Endothelial cell of umbilical vein (primary cell): Measurements from ENCODE around the gene NYAP2. TPM values are rescaled to one million over a fixed set of nuclear protein-coding genes. Genes with fewer than 3 reads are reported as not detected.

Experiments
- BruUV-seq: library from RNA; stranded (reverse); fragments of 400-500 nt; replicated peaks from 2 replicates; lab custom pipeline; 2021; lab: Mats Ljungman, UMichigan
- CTCF ChIA-PET: fragments of 300-600, 350-600 bp; sonication (Branson Sonifier 250); formaldehyde crosslinking; loops from one replicate; lab custom pipeline; 2021; ENCODE audit warnings: antibody characterized with exemption, inconsistent platforms; lab: Charles Lee
- POLR2A ChIA-PET: fragments of 300-600, 350-600 bp; sonication (Branson Sonifier 250); formaldehyde crosslinking; loops from one replicate; lab custom pipeline; 2021; ENCODE audit warnings: antibody characterized with exemption, inconsistent platforms; lab: Charles Lee
- DNase-seq: peaks from one replicate; pipeline ENCODE4 v3.0.0-alpha.2; 2011; ENCODE audit warnings: low read depth, low spot score
- FAIRE-seq: peaks from 2 replicates; lab custom pipeline; 2011; peaks lifted over from hg19 to GRCh38; lab: Jason Lieb, UNC
- H2AFZ ChIP-seq: 2 replicates; pipeline ENCODE4 v1.6.0; 2012; ENCODE audit warnings: low read depth, low read length, control low read depth, inconsistent platforms
- H3K27ac ChIP-seq: 2 replicates; pipeline ENCODE4 v1.5.1; 2011; ENCODE audit warnings: low read depth, mild to moderate bottlenecking, control low read depth, low read length, moderate library complexity; ENCODE audit not compliant: insufficient read depth
- H3K27me3 ChIP-seq, 2 experiments: 2 replicates each; pipeline versions ENCODE4 v1.6.0 to v1.6.1; 2011; ENCODE audit warnings: low read length in 2 of 2, mixed read lengths in 1 of 2; ENCODE audit not compliant: control insufficient read depth in 2 of 2, insufficient read depth in 2 of 2
- H3K36me3 ChIP-seq, 2 experiments: 2 replicates in 1 of 2; 3 replicates in 1 of 2; pipeline ENCODE4 v1.5.1; 2011; ENCODE audit warnings: low read length in 2 of 2, mild to moderate bottlenecking in 1 of 2, moderate library complexity in 1 of 2; ENCODE audit not compliant: control insufficient read depth in 2 of 2, insufficient read depth in 2 of 2; ENCODE audit errors: extremely low read depth in 1 of 2
- H3K4me1 ChIP-seq: 3 replicates; pipeline ENCODE4 v1.5.1; 2011; ENCODE audit warnings: mild to moderate bottlenecking, low read length; ENCODE audit not compliant: control insufficient read depth, insufficient read depth; ENCODE audit errors: extremely low read depth
- H3K4me2 ChIP-seq: 2 replicates; pipeline ENCODE4 v1.6.1; 2011; ENCODE audit warnings: low read length, control low read depth, mixed read lengths; ENCODE audit not compliant: insufficient read depth
- H3K4me3 ChIP-seq, 3 experiments: fragments of 200-600 bp in 1 of 3; sonication (generic), shearing (Covaris generic) in 1 of 3; replicated peaks in 1 of 3; 2 replicates each; pipeline ENCODE4 v1.5.1; 2011 to 2016; ENCODE audit warnings: control low read depth in 3 of 3, low read length in 3 of 3, mild to moderate bottlenecking in 2 of 3, inconsistent platforms in 1 of 3, low read depth in 1 of 3, moderate library complexity in 1 of 3; ENCODE audit not compliant: insufficient read depth in 1 of 3
- H3K79me2 ChIP-seq: 2 replicates; pipeline ENCODE4 v1.6.0; 2012; ENCODE audit warnings: low read length, inconsistent platforms; ENCODE audit not compliant: control insufficient read depth, insufficient read depth
- H3K9ac ChIP-seq: replicated peaks from 2 replicates; pipeline ENCODE3; 2011; ENCODE audit warnings: low read length, control low read depth; ENCODE audit not compliant: insufficient read depth; ENCODE audit errors: extremely low read depth
- H3K9me1 ChIP-seq: replicated peaks from 3 replicates; pipeline ENCODE4 v1.6.0; 2011; ENCODE audit warnings: mild to moderate bottlenecking, low read length; ENCODE audit not compliant: control insufficient read depth, insufficient read depth; ENCODE audit errors: extremely low read depth
- H3K9me3 ChIP-seq: replicated peaks from 2 replicates; pipeline ENCODE4 v1.5.1; 2012; ENCODE audit warnings: low read length, inconsistent platforms; ENCODE audit not compliant: control insufficient read depth, insufficient read depth
- H4K20me1 ChIP-seq: replicated peaks from 2 replicates; pipeline ENCODE3; 2011; ENCODE audit warnings: mild to moderate bottlenecking, low read length; ENCODE audit not compliant: control insufficient read depth, insufficient read depth; ENCODE audit errors: extremely low read depth
- CTCF ChIP-seq, 2 donors: IDR thresholded peaks; 1 replicate in 1 of 2; 2 replicates in 1 of 2; pipeline ENCODE4 v1.5.1; 2011; ENCODE audit warnings: low read length in 2 of 2, mild to moderate bottlenecking in 2 of 2, moderate library complexity in 2 of 2, control low read depth in 1 of 2, inconsistent platforms in 1 of 2, low read depth in 1 of 2; ENCODE audit not compliant: insufficient read depth in 1 of 2; ENCODE audit errors: extremely low read depth in 1 of 2
- EZH2 ChIP-seq: IDR thresholded peaks from 2 replicates; pipeline ENCODE4 v1.6.1; 2012; ENCODE audit warnings: borderline replicate concordance, low read depth, mild to moderate bottlenecking, moderate library complexity, low read length, inconsistent platforms; ENCODE audit not compliant: severe bottlenecking
- FOS ChIP-seq: IDR thresholded peaks from 2 replicates; pipeline ENCODE4 v1.6.1; 2011; ENCODE audit warnings: mild to moderate bottlenecking, low read length, moderate library complexity, borderline replicate concordance; ENCODE audit not compliant: insufficient read depth
- GATA2 ChIP-seq: IDR thresholded peaks from 2 replicates; pipeline ENCODE4 v1.7.0; 2011; ENCODE audit warnings: low read depth, mild to moderate bottlenecking, moderate library complexity, mixed read lengths, low read length; ENCODE audit not compliant: insufficient read length, insufficient read depth
- JUN ChIP-seq: IDR thresholded peaks from 2 replicates; pipeline ENCODE4 v1.6.1; 2011; ENCODE audit warnings: borderline replicate concordance, low read depth; ENCODE audit not compliant: insufficient read length, insufficient read depth
- MAX ChIP-seq: IDR thresholded peaks from 2 replicates; pipeline ENCODE4 v1.6.1; 2011; ENCODE audit not compliant: insufficient read depth, insufficient read length
- MYC ChIP-seq: IDR thresholded peaks from one replicate; pipeline ENCODE4 v1.6.1; 2011; ENCODE audit warnings: mild to moderate bottlenecking, low read depth, low read length
- POLR2A ChIP-seq: IDR thresholded peaks from 2 replicates; pipeline ENCODE4 v1.6.1; 2012; ENCODE audit warnings: low read depth, mild to moderate bottlenecking, control low read depth, low read length
- POLR2AphosphoS5 ChIP-seq: IDR thresholded peaks from 2 replicates; pipeline ENCODE4 v1.6.1; 2012; ENCODE audit warnings: low read depth, mild to moderate bottlenecking, control low read depth, low read length, moderate library complexity; ENCODE audit not compliant: insufficient read depth
- dilution Hi-C: fragments of 300-500 bp; cut with MboI; formaldehyde crosslinking; loops from one replicate; pipeline ENCODE4 v1.15.0; 2019; ENCODE audit warnings: low sequenced_read_pairs; ENCODE audit not compliant: extremely low pct_ligation_motif_present
- intact Hi-C: fragments of 100-400 bp; cut with micrococcal nuclease; formaldehyde crosslinking; loops from one replicate; pipeline ENCODE4 v1.10.0; 2022
- polyA plus RNA-seq, 4 experiments: library from polyadenylated mRNA; depleted of rRNA in 3 of 4; stranded (reverse) in 3 of 4; unstranded in 1 of 4; fragments of >200 nt; gene quantifications; 2 replicates each; pipeline versions ENCODE4 v1.2.1 to v1.2.3, GENCODE V29; 2011 to 2012; ENCODE audit warnings: missing spikeins in 1 of 4
- total RNA-seq: library from RNA; stranded (reverse); gene quantifications from 2 replicates; pipeline ENCODE4 v1.2.3, GENCODE V29; 2021

Gene NYAP2
- total and polyA plus RNA-seq, 2 donors (not counting 3 experiments of a cell fraction or from before 2014, with no cell fraction given): not detected

GRCh38 chr2:225608136-225608535 is 208.6 kb downstream of the NYAP2 start:
- Histone ChIP-seq H3K9me3 (no peaks in the 10 kb centered on the region), H3K4me2 (no peak overlapping the region), H3K4me1 (no peaks in the 10 kb centered on the region), H3K79me2 (no peaks in the 10 kb centered on the region), H3K4me3 (no peak overlapping the region), H3K9me1 (no peaks in the 10 kb centered on the region), H2AFZ (no peak overlapping the region), H4K20me1 (no peaks in the 10 kb centered on the region), H3K9ac (no peak overlapping the region), H3K36me3 (no peaks in the 10 kb centered on the region), H3K27me3 (no peaks in the 10 kb centered on the region), H3K27ac (no peak overlapping the region)
- FAIRE-seq (no peak), DNase-seq (no peak)
- ChIA-PET POLR2A (no interaction called here), CTCF (no interaction called here)
- intact Hi-C loops: no loop called here
- no peak for TF ChIP-seq CTCF (IDR thresholded peaks at IDR 0.05; ENCODE audit: extremely low read depth in 1 of 2, insufficient read depth in 1 of 2, low read depth in 1 of 2, low read length in 2 of 2)
- TF ChIP-seq POLR2A: no peak
- no peak for TF ChIP-seq MYC
- TF ChIP-seq MAX: no peak
- no peak for TF ChIP-seq JUN
- TF ChIP-seq EZH2: no peak
- TF ChIP-seq POLR2AphosphoS5: no peak
- no TSS peak for BruUV-seq
- dilution Hi-C loops: no loop called here

- DNase-seq: no peak
- Histone ChIP-seq H3K4me2 (no peak overlapping the region), H3K27me3 (no peaks in the 10 kb centered on the region), H3K9me1 (no peaks in the 10 kb centered on the region), H3K4me1 (no peaks in the 10 kb centered on the region), H3K36me3 (no peaks in the 10 kb centered on the region), H3K4me3 (no peak overlapping the region), H3K79me2 (no peaks in the 10 kb centered on the region), H2AFZ (no peak overlapping the region), H3K27ac (no peak overlapping the region), H4K20me1 (no peaks in the 10 kb centered on the region), H3K9me3 (no peaks in the 10 kb centered on the region), H3K9ac (no peak overlapping the region)
- CTCF ChIA-PET: no interaction called here
- no peak for FAIRE-seq
- POLR2A ChIA-PET: no interaction called here
- TF ChIP-seq POLR2A (no peak), CTCF (IDR thresholded peaks at IDR 0.05; ENCODE audit: extremely low read depth in 1 of 2, insufficient read depth in 1 of 2, low read depth in 1 of 2, low read length in 2 of 2) (no peak), GATA2 (no peak), MAX (no peak), FOS (no peak), EZH2 (no peak), POLR2AphosphoS5 (no peak), JUN (no peak), MYC (no peak)
- intact Hi-C loops (no loop called here), dilution Hi-C loops (no loop called here)
- BruUV-seq: no TSS peak
These were observed 213.1 kb downstream of the NYAP2 start for GRCh38 chr2:225612636-225613035.
